GM12878 (cell line): ENCODE measurements around the gene TTC32. TPM values are rescaled to one million over a fixed set of nuclear protein-coding genes. Genes with fewer than 3 reads are reported as not detected.

ENCODE experiments used
- ATAC-seq: fragments of 200-7000 bp; cut with Tn5 transposase; 3 replicates; pipeline ENCODE4 v1.9.1; 2020; ENCODE audit warnings: mild to moderate bottlenecking, moderate library complexity
- BruUV-seq: library from RNA; stranded (reverse); fragments of 400-500 nt; replicated peaks from 2 replicates; lab custom pipeline; 2021; lab: Mats Ljungman, UMichigan
- CTCF ChIA-PET: fragments of 300-600 bp; sonication (Branson Sonifier 250); formaldehyde crosslinking; extraction: SDS; loops from one replicate; lab custom pipeline; 2021; ENCODE audit warnings: inconsistent platforms; lab: Yijun Ruan, JAX
- POLR2A ChIA-PET: fragments of 350-600 bp; formaldehyde crosslinking; extraction: SDS; loops from one replicate; lab custom pipeline; 2021; ENCODE audit warnings: inconsistent platforms; lab: Charles Lee
- RAD21 ChIA-PET: fragments of 300-600 bp; sonication (Branson Sonifier 250); formaldehyde crosslinking; loops from one replicate; lab custom pipeline; 2023; ENCODE audit warnings: antibody characterized with exemption; ENCODE audit not compliant: unreplicated experiment; lab: Charles Lee
- SMC1A ChIA-PET: fragments of 300-600 bp; sonication (Branson Sonifier 250); formaldehyde crosslinking; loops from one replicate; lab custom pipeline; 2023; ENCODE audit not compliant: unreplicated experiment, uncharacterized antibody; lab: Charles Lee
- DNase-seq: peaks from one replicate; pipeline ENCODE4 v3.0.0-alpha.2; 2011; ENCODE audit warnings: low read depth, low spot score
- FAIRE-seq: peaks from 3 replicates; lab custom pipeline; 2011; peaks lifted over from hg19 to GRCh38; lab: Jason Lieb, UNC
- H2AFZ ChIP-seq: 2 replicates; pipeline ENCODE4 v1.6.0; 2011; ENCODE audit warnings: low read depth, low read length, control low read depth; ENCODE audit not compliant: control insufficient read depth
- H3K27ac ChIP-seq: 2 replicates; pipeline ENCODE4 v1.5.1; 2011; ENCODE audit warnings: control low read depth; ENCODE audit not compliant: control insufficient read depth, insufficient read depth
- H3K27me3 ChIP-seq, 2 experiments: replicated peaks in 1 of 2; 2 replicates each; pipeline versions ENCODE4 v1.6.0 to v1.6.1; 2011; ENCODE audit warnings: low read length in 1 of 2; ENCODE audit not compliant: control insufficient read depth in 2 of 2, insufficient read depth in 2 of 2
- H3K36me3 ChIP-seq, 2 experiments: 2 replicates each; pipeline ENCODE4 v1.5.1; 2011; ENCODE audit warnings: low read length in 1 of 2; ENCODE audit not compliant: control insufficient read depth in 2 of 2, insufficient read depth in 2 of 2
- H3K4me1 ChIP-seq: 2 replicates; pipeline ENCODE4 v1.6.1; 2011; ENCODE audit warnings: mild to moderate bottlenecking, low read length, moderate library complexity, mixed read lengths; ENCODE audit not compliant: control insufficient read depth, insufficient read depth
- H3K4me2 ChIP-seq: 2 replicates; pipeline ENCODE4 v1.6.0; 2011; ENCODE audit warnings: control low read depth; ENCODE audit not compliant: control insufficient read depth, insufficient read depth
- H3K4me3 ChIP-seq: fragments of 200-600 bp; sonication (generic); 2 replicates; pipeline ENCODE4 v1.5.1; 2016
- H3K79me2 ChIP-seq: 2 replicates; pipeline ENCODE4 v1.6.0; 2011; ENCODE audit warnings: low read length; ENCODE audit not compliant: control insufficient read depth, insufficient read depth
- H3K9ac ChIP-seq: 2 replicates; pipeline ENCODE4 v1.8.0; 2011; ENCODE audit warnings: low read length, control low read depth, mixed read lengths; ENCODE audit not compliant: control insufficient read depth, insufficient read depth
- H3K9me3 ChIP-seq: replicated peaks from 3 replicates; pipeline ENCODE4 v1.5.1; 2011; ENCODE audit warnings: mild to moderate bottlenecking, low read length; ENCODE audit not compliant: control insufficient read depth, insufficient read depth
- H4K20me1 ChIP-seq: 2 replicates; pipeline ENCODE4 v1.6.0; 2011; ENCODE audit not compliant: control insufficient read depth, insufficient read depth
- ATF7 ChIP-seq: fragments of 450-650 bp; IDR thresholded peaks from 2 replicates; pipeline ENCODE4 v1.6.1; 2016; ENCODE audit warnings: low read depth, mild to moderate bottlenecking
- EGR1 ChIP-seq, 2 experiments: IDR thresholded peaks; 1 replicate in 1 of 2; 2 replicates in 1 of 2; pipeline ENCODE4 v1.6.1; 2011 to 2012; ENCODE audit warnings: low read depth in 2 of 2, low read length in 2 of 2, borderline replicate concordance in 1 of 2, mild to moderate bottlenecking in 1 of 2, moderate library complexity in 1 of 2
- ESRRA ChIP-seq: IDR thresholded peaks from 2 replicates; pipeline ENCODE4 v1.6.1; 2012; ENCODE audit warnings: mild to moderate bottlenecking, low read length, improper control_type of control experiment
- HCFC1 ChIP-seq: fragments of 150-350 bp; IDR thresholded peaks from 2 replicates; pipeline ENCODE4 v1.6.1; 2014; ENCODE audit warnings: low read length
- HDAC2 ChIP-seq: fragments of 200-600 bp; sonication (generic); IDR thresholded peaks from 2 replicates; pipeline ENCODE4 v1.6.1; 2017
- KAT2A ChIP-seq: conservative IDR thresholded peaks from 2 replicates; pipeline ENCODE4 v1.6.1; 2011; ENCODE audit warnings: low read depth, low read length; ENCODE audit not compliant: control insufficient read depth
- MYC ChIP-seq: IDR thresholded peaks from 2 replicates; pipeline ENCODE4 v1.6.1; 2011; ENCODE audit warnings: mild to moderate bottlenecking, low read length, moderate library complexity, inconsistent platforms; ENCODE audit not compliant: insufficient read depth, insufficient replicate concordance, insufficient read length, severe bottlenecking
- POLR2A ChIP-seq: IDR thresholded peaks from 2 replicates; pipeline ENCODE4 v1.6.1; 2011; ENCODE audit warnings: low read depth, mild to moderate bottlenecking, low read length
- RAD21 ChIP-seq: IDR thresholded peaks from 2 replicates; pipeline ENCODE4 v1.6.1; 2011; ENCODE audit warnings: mild to moderate bottlenecking, low read depth, low read length, moderate library complexity; ENCODE audit not compliant: insufficient read depth
- RBBP5 ChIP-seq: fragments of 200-600 bp; sonication (generic); conservative IDR thresholded peaks from 2 replicates; pipeline ENCODE4 v1.6.1; 2016
- SMARCA5 ChIP-seq: fragments of 450-650 bp; IDR thresholded peaks from 2 replicates; pipeline ENCODE4 v1.6.1; 2017; ENCODE audit warnings: mild to moderate bottlenecking
- TBL1XR1 ChIP-seq: IDR thresholded peaks from 2 replicates; pipeline ENCODE4 v1.6.1; 2012; ENCODE audit warnings: low read depth, low read length, improper control_type of control experiment
- WGBS: methylation state at CpG from one replicate; pipeline ENCODE4 v1.1.6; 2016; ENCODE audit warnings: low lambda C conversion rate; ENCODE audit not compliant: insufficient replicate concordance, insufficient coverage; ENCODE audit errors: missing lambda C conversion rate; 5-methylcytosine and 5-hydroxymethylcytosine counted together
- in situ Hi-C: fragments of 300-500 bp; cut with MboI; formaldehyde crosslinking; loops from 9 replicates; pipeline ENCODE4 v1.14.3; 2018; ENCODE audit warnings: mixed read lengths
- intact Hi-C: fragments of 100-400 bp; cut with micrococcal nuclease; formaldehyde crosslinking; loops from one replicate; pipeline ENCODE4 v1.14.2; 2022; ENCODE audit not compliant: unreplicated experiment
- polyA plus RNA-seq, 11 experiments: library from polyadenylated mRNA; depleted of rRNA in 4 of 11; unstranded in 6 of 11; stranded (reverse) in 5 of 11; fragments of >200 nt; fragmentation: Nextera tagmentation in 4 of 11; fragmentation: Illumina TruSeq in 1 of 11; extraction: Ambion mirVana in 4 of 11; extraction: Trizol in 1 of 11; gene quantifications; 1 replicate in 1 of 11; 2 replicates in 10 of 11; pipeline versions ENCODE4 v1.2.1 to v1.2.3, GENCODE V29; 2011 to 2016; ENCODE audit warnings: inconsistent platforms in 2 of 11, missing spikeins in 2 of 11, low read depth in 1 of 11
- total RNA-seq, 4 experiments: library from RNA; depleted of rRNA in 3 of 4; stranded (reverse); fragments of >200 nt in 3 of 4; fragmentation: Illumina TruSeq in 1 of 4; extraction: Trizol in 1 of 4; gene quantifications; 2 replicates each; pipeline versions ENCODE4 v1.2.1 to v1.2.3, GENCODE V29; 2013 to 2021
- TF ChIP-seq, protein P1 (sequence below): fragments of 450-650 bp; IDR thresholded peaks from 2 replicates; pipeline ENCODE4 v1.6.1; 2017; ENCODE audit warnings: antibody characterized with exemption, mild to moderate bottlenecking, moderate library complexity
- TF ChIP-seq, protein P2 (sequence below): fragments of 450-650 bp; formaldehyde crosslinking; IDR thresholded peaks from 2 replicates; pipeline ENCODE4 v1.4.0; 2022; ENCODE audit warnings: mild to moderate bottlenecking, moderate library complexity

TTC32 gene
- total and polyA plus RNA-seq, 10 of the 15 experiments (the other 5 are each of a cell fraction or from before 2014, with no cell fraction given): 11.1 to 30.0 (median 19.7) TPM

DNA sequence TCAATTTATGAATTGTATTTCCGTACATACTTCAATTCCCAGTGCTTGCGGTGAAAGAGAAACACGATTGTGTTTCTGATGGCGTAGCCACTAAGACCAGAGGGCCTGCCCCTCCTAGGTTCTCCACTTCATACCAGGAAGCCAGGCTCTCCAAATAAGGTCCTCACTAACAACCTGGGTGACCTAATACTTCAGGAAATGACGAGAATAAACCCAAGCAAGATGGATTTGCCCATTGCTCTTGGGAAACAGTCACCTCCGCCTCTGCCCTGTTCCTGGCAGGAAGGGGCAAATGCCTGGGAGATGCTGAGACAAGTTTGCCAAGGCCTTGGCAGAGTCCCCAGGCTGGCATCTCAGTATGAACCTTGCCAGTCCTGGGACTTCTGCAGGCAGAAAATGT, 41.8 kb downstream of the TTC32 start (continued):
- TF ChIP-seq MYC (no peak), ESRRA (no peak), TBL1XR1 (no peak), ATF7 (no peak), HDAC2 (no peak), RBBP5 (no peak), HCFC1 (no peak)
- TF ChIP-seq, protein P1, sequence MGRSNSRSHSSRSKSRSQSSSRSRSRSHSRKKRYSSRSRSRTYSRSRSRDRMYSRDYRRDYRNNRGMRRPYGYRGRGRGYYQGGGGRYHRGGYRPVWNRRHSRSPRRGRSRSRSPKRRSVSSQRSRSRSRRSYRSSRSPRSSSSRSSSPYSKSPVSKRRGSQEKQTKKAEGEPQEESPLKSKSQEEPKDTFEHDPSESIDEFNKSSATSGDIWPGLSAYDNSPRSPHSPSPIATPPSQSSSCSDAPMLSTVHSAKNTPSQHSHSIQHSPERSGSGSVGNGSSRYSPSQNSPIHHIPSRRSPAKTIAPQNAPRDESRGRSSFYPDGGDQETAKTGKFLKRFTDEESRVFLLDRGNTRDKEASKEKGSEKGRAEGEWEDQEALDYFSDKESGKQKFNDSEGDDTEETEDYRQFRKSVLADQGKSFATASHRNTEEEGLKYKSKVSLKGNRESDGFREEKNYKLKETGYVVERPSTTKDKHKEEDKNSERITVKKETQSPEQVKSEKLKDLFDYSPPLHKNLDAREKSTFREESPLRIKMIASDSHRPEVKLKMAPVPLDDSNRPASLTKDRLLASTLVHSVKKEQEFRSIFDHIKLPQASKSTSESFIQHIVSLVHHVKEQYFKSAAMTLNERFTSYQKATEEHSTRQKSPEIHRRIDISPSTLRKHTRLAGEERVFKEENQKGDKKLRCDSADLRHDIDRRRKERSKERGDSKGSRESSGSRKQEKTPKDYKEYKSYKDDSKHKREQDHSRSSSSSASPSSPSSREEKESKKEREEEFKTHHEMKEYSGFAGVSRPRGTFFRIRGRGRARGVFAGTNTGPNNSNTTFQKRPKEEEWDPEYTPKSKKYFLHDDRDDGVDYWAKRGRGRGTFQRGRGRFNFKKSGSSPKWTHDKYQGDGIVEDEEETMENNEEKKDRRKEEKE: no peak
- TF ChIP-seq, all 136 proteins: peak for 0

DNA sequence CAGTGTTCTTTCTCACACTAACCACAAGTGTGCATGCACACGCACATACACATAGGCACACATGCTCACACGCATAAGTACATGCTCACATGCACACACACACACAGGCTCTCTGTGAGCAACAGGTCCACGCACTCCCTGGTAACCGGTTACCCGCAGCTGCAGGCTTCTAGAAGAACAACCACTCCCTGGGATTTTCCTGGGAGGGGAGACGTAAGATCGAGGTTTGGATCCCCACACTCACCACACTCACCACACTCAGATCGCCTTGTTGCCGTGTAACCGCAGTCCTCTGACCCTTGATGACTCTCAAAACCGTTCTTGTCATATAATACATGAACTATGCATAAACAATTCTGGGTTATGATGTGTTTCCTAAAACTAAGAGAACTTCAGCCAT, 42.2 kb downstream of the TTC32 start:
- DNase-seq: no peak
- no peak overlapping the region for H3K4me2 ChIP-seq
- H3K27ac ChIP-seq: no peak overlapping the region
- ChIA-PET RAD21 (no interaction called here), POLR2A (no interaction called here), SMC1A (no interaction called here), CTCF (no interaction called here)
- H3K79me2 ChIP-seq: no peaks in the 10 kb centered on the region
- no peak overlapping the region for H2AFZ ChIP-seq
- no peaks in the 10 kb centered on the region for H4K20me1 ChIP-seq
- no peaks in the 10 kb centered on the region; a peak in 2 of 4 replicates for H3K27me3 ChIP-seq
- peaks cover 2% of the 10 kb centered on the region for H3K4me1 ChIP-seq
- H3K4me3 ChIP-seq: no peak overlapping the region
- FAIRE-seq: no peak
- H3K9me3 ChIP-seq: no peaks in the 10 kb centered on the region
- no peak overlapping the region for H3K9ac ChIP-seq
- no peak for ATAC-seq
- WGBS: 47% methylated on average over 11 of the region's 11 CpGs
- in situ Hi-C loops (no loop called here), intact Hi-C loops (loop anchor here (2.0 kb wide), 1 partner anchor 85 kb away; no protein-coding TSS in a partner anchor)
- no TSS peak for BruUV-seq
- no peaks in the 10 kb centered on the region for H3K36me3 ChIP-seq
- TF ChIP-seq POLR2A (no peak), RAD21 (no peak), KAT2A (no peak), SMARCA5 (no peak), EGR1 (IDR thresholded peaks at IDR 0.05; ENCODE audit: borderline replicate concordance in 1 of 2, low read depth in 2 of 2, low read length in 2 of 2) (no peak)
- TF ChIP-seq, protein P1: no peak
- TF ChIP-seq, protein P2, sequence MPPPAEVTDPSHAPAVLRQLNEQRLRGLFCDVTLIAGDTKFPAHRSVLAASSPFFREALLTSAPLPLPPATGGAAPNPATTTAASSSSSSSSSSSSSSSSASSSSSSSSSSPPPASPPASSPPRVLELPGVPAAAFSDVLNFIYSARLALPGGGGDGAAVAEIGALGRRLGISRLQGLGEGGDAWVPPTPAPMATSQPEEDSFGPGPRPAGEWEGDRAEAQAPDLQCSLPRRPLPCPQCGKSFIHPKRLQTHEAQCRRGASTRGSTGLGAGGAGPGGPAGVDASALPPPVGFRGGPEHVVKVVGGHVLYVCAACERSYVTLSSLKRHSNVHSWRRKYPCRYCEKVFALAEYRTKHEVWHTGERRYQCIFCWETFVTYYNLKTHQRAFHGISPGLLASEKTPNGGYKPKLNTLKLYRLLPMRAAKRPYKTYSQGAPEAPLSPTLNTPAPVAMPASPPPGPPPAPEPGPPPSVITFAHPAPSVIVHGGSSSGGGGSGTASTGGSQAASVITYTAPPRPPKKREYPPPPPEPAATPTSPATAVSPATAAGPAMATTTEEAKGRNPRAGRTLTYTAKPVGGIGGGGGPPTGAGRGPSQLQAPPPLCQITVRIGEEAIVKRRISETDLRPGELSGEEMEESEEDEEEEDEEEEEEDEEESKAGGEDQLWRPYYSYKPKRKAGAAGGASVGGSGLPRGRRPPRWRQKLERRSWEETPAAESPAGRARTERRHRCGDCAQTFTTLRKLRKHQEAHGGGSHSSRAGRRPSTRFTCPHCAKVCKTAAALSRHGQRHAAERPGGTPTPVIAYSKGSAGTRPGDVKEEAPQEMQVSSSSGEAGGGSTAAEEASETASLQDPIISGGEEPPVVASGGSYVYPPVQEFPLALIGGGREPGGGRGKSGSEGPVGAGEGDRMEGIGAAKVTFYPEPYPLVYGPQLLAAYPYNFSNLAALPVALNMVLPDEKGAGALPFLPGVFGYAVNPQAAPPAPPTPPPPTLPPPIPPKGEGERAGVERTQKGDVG (CRISPR knock-in tag): no peak
